Measurements from ENCODE around the gene GUF1. TPM values are rescaled to one million over a fixed set of nuclear protein-coding genes. Genes with fewer than 3 reads are reported as not detected.

The GUF1 gene
- total and polyA plus RNA-seq, 2 experiments from 2014 or later: 15.4 to 39.9 TPM

- Mint-ChIP-seq H3K4me1 (peaks cover under 1% of the 10 kb centered on the region; the same call in 2 of the 3 replicates), H3K27ac (no peak overlapping the region), H3K4me3 (no peak overlapping the region), H3K9me3 (no peaks in the 10 kb centered on the region), H3K27me3 (ENCODE audit: insufficient read depth, low read depth, poor library complexity) (no peaks in the 10 kb centered on the region), H3K36me3 (ENCODE audit: low read depth) (no peaks in the 10 kb centered on the region)
- Histone ChIP-seq H3K4me3 (no peak overlapping the region), H2AFZ (no peak overlapping the region), H3K4me1 (ENCODE audit: insufficient read depth) (no peaks in the 10 kb centered on the region), H3K36me3 (ENCODE audit: insufficient read depth) (no peaks in the 10 kb centered on the region), H4K20me1 (replicated peaks; ENCODE audit: insufficient read depth) (no peaks in the 10 kb centered on the region), H3F3A (replicated peaks; ENCODE audit: low read depth) (no peaks in the 10 kb centered on the region), H3K79me2 (replicated peaks; ENCODE audit: insufficient read depth) (no peaks in the 10 kb centered on the region), H3K27me3 (ENCODE audit: insufficient read depth) (no peaks in the 10 kb centered on the region), H3K9me2 (ENCODE audit: insufficient read depth) (no peaks in the 10 kb centered on the region), H3K27ac (ENCODE audit: low read depth) (no peak overlapping the region), H3K4me2 (no peak overlapping the region)
- no peak for TF ChIP-seq CTCF (conservative IDR thresholded peaks at IDR 0.05; ENCODE audit: low read depth in 2 of 2)
- ATAC-seq: no peak
- DNase-seq (ENCODE audit: low spot score): no peak
Observed at GRCh38 chr4:44668526-44668925, 9.7 kb upstream of the GUF1 start.

DNA sequence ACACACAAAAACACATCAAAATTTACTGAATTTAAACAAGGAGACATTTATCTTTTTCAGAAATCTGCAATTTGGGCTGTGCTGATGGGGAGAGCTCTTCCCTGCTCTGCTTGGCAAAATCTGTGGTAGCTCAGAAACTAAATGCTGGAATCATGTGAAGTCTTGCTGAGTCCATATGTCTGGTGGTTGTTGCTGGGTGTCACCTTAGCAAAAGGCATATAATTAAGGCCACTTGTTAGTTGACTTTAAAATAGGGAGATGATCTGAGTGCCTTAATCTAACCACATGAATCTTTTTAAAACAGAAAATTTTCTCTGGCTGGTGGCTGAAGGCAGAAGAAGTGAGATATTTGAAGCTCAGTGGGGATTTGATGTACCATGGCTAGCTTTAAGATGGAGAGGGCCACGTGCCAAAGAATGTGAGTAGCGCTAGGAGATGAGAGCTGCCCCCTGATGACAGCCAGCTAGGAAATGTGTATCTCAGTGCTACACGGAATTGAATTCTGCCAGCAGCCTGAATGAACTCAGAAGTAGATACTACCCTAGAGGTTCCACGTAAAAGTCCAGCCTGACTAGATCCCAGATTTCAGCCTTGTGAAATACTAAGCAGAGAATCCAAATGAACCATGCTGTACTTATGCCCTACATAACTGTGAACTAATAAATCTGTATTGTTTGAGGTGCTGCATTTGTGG lies 7.6 kb upstream of the GUF1 start:
- Histone ChIP-seq H2AFZ (no peak overlapping the region), H3K36me3 (ENCODE audit: insufficient read depth) (no peaks in the 10 kb centered on the region), H3K4me3 (no peak overlapping the region), H4K20me1 (replicated peaks; ENCODE audit: insufficient read depth) (no peaks in the 10 kb centered on the region), H3K79me2 (replicated peaks; ENCODE audit: insufficient read depth) (no peaks in the 10 kb centered on the region), H3K27ac (ENCODE audit: low read depth) (no peak overlapping the region), H3K4me1 (ENCODE audit: insufficient read depth) (no peaks in the 10 kb centered on the region), H3K4me2 (no peak overlapping the region), H3K9me2 (ENCODE audit: insufficient read depth) (no peaks in the 10 kb centered on the region), H3K27me3 (ENCODE audit: insufficient read depth) (no peaks in the 10 kb centered on the region), H3F3A (replicated peaks; ENCODE audit: low read depth) (no peaks in the 10 kb centered on the region)
- H3K36me3 Mint-ChIP-seq (ENCODE audit: low read depth): no peaks in the 10 kb centered on the region
- no peaks in the 10 kb centered on the region for H3K27me3 Mint-ChIP-seq (ENCODE audit: insufficient read depth, low read depth, poor library complexity)
- no peak for ATAC-seq
- no peak overlapping the region for H3K27ac Mint-ChIP-seq
- no peaks in the 10 kb centered on the region for H3K4me1 Mint-ChIP-seq
- DNase-seq (ENCODE audit: low spot score): no peak
- no peak overlapping the region for H3K4me3 Mint-ChIP-seq
- H3K9me3 Mint-ChIP-seq: no peaks in the 10 kb centered on the region
- TF ChIP-seq POLR2AphosphoS5 (IDR thresholded peaks at IDR 0.05; ENCODE audit: low read depth) (no peak), ZNF462 (CRISPR knock-in tag; IDR thresholded peaks at IDR 0.05) (no peak), EZH2phosphoT487 (IDR thresholded peaks at IDR 0.05; ENCODE audit: unreplicated experiment) (no peak), REST (IDR thresholded peaks at IDR 0.05; ENCODE audit: unreplicated experiment) (no peak), STAT1 (IDR thresholded peaks at IDR 0.05; ENCODE audit: unreplicated experiment) (no peak), EZH2 (IDR thresholded peaks at IDR 0.05; ENCODE audit: low read depth, unreplicated experiment) (no peak)
- TF ChIP-seq, protein P1, sequence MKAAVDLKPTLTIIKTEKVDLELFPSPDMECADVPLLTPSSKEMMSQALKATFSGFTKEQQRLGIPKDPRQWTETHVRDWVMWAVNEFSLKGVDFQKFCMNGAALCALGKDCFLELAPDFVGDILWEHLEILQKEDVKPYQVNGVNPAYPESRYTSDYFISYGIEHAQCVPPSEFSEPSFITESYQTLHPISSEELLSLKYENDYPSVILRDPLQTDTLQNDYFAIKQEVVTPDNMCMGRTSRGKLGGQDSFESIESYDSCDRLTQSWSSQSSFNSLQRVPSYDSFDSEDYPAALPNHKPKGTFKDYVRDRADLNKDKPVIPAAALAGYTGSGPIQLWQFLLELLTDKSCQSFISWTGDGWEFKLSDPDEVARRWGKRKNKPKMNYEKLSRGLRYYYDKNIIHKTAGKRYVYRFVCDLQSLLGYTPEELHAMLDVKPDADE (IDR thresholded peaks at IDR 0.05): no peak
